ENCODE results near the gene SLC35F3.

SLC35F3 gene

GRCh38 chr1:234083460-234083859 lies 179.0 kb downstream of the SLC35F3 start:
- no peak for TF ChIP-seq CTCF (IDR thresholded peaks at IDR 0.05; ENCODE audit: extremely low read depth, insufficient read depth, missing control alignments)
- DNase-seq (ENCODE audit: low spot score), result no peak
- in situ Hi-C loops (cut with MboI; ENCODE audit: low pct_unique_long_range_greater_than_20kb, low sequenced_read_pairs, unreplicated experiment), result no loop called here

- in situ Hi-C loops (cut with MboI; ENCODE audit: low pct_unique_long_range_greater_than_20kb, low sequenced_read_pairs, unreplicated experiment), result no loop called here
- TF ChIP-seq CTCF (IDR thresholded peaks at IDR 0.05; ENCODE audit: extremely low read depth, insufficient read depth, missing control alignments), result peak; percentile 26
- DNase-seq (ENCODE audit: low spot score), result no peak
Observed at GRCh38 chr1:234089396-234089795, 184.9 kb downstream of the SLC35F3 start.

GRCh38 chr1:234090212-234091064 lies 186.0 kb downstream of the SLC35F3 start:
- no peak for TF ChIP-seq CTCF (IDR thresholded peaks at IDR 0.05; ENCODE audit: extremely low read depth, insufficient read depth, missing control alignments)
- in situ Hi-C loops (cut with MboI; ENCODE audit: low pct_unique_long_range_greater_than_20kb, low sequenced_read_pairs, unreplicated experiment), result no loop called here
- DNase-seq (ENCODE audit: low spot score), result no peak

GRCh38 chr1:234091065-234091401 lies 186.6 kb downstream of the SLC35F3 start:
- DNase-seq (ENCODE audit: low spot score), result no peak
- in situ Hi-C loops (cut with MboI; ENCODE audit: low pct_unique_long_range_greater_than_20kb, low sequenced_read_pairs, unreplicated experiment), result no loop called here
- TF ChIP-seq CTCF (IDR thresholded peaks at IDR 0.05; ENCODE audit: extremely low read depth, insufficient read depth, missing control alignments), result no peak

GRCh38 chr1:234091876-234092275 lies 187.4 kb downstream of the SLC35F3 start:
- no peak for DNase-seq (ENCODE audit: low spot score)
- no peak for TF ChIP-seq CTCF (IDR thresholded peaks at IDR 0.05; ENCODE audit: extremely low read depth, insufficient read depth, missing control alignments)
- in situ Hi-C loops (cut with MboI; ENCODE audit: low pct_unique_long_range_greater_than_20kb, low sequenced_read_pairs, unreplicated experiment), result no loop called here

- no peak for TF ChIP-seq CTCF (IDR thresholded peaks at IDR 0.05; ENCODE audit: extremely low read depth, insufficient read depth, missing control alignments)
- no peak for DNase-seq (ENCODE audit: low spot score)
- in situ Hi-C loops (cut with MboI; ENCODE audit: low pct_unique_long_range_greater_than_20kb, low sequenced_read_pairs, unreplicated experiment), result no loop called here
Observed at GRCh38 chr1:234093107-234093506, 188.6 kb downstream of the SLC35F3 start.
